Endodermal cell (in vitro differentiated cells): ENCODE data around the gene OR8B12. TPM values are rescaled to one million over a fixed set of nuclear protein-coding genes. Genes with fewer than 3 reads are reported as not detected.

Experiments used
- DNase-seq: peaks from one replicate; pipeline ENCODE4 v3.0.0-alpha.2; 2017
- H3K27ac ChIP-seq: 2 replicates; pipeline ENCODE4 v1.5.1; 2013; ENCODE audit warnings: mild to moderate bottlenecking, low read depth, low read length, moderate library complexity
- H3K27me3 ChIP-seq: 2 replicates; pipeline ENCODE4 v1.6.1; 2013; ENCODE audit warnings: mild to moderate bottlenecking, low read length, moderate library complexity; ENCODE audit not compliant: insufficient read depth, control insufficient read depth, poor library complexity, severe bottlenecking
- H3K36me3 ChIP-seq: 2 replicates; pipeline ENCODE4 v1.7.0; 2013; ENCODE audit warnings: mild to moderate bottlenecking, low read length, moderate library complexity; ENCODE audit not compliant: control insufficient read depth, insufficient read depth
- H3K4me1 ChIP-seq: one replicate; pipeline ENCODE4 v1.7.0; 2013; ENCODE audit warnings: low read length; ENCODE audit not compliant: control insufficient read depth, insufficient read depth
- H3K4me3 ChIP-seq: 2 replicates; pipeline ENCODE4 v1.5.1; 2013; ENCODE audit warnings: mild to moderate bottlenecking, low read length, moderate library complexity
- H3K9ac ChIP-seq: 2 replicates; pipeline ENCODE4 v1.6.1; 2013; ENCODE audit warnings: mild to moderate bottlenecking, low read length, moderate library complexity; ENCODE audit not compliant: poor library complexity, severe bottlenecking; ENCODE audit errors: extremely low read depth
- H3K9me3 ChIP-seq: 2 replicates; pipeline ENCODE4 v1.6.1; 2013; ENCODE audit warnings: mild to moderate bottlenecking, low read length, moderate library complexity; ENCODE audit not compliant: control insufficient read depth
- H3K27ac Mint-ChIP-seq: 2 replicates; pipeline ENCODE4 v1.8.0; 2020; ENCODE audit warnings: mixed read lengths
- H3K27me3 Mint-ChIP-seq: 2 replicates; pipeline ENCODE4 v1.8.0; 2021; ENCODE audit warnings: mild to moderate bottlenecking, mixed read lengths; ENCODE audit not compliant: insufficient read depth
- H3K36me3 Mint-ChIP-seq: 2 replicates; pipeline ENCODE4 v1.8.0; 2020; ENCODE audit warnings: low read depth, mixed read lengths
- H3K4me1 Mint-ChIP-seq: 2 replicates; pipeline ENCODE4 v1.8.0; 2020; ENCODE audit warnings: mixed read lengths
- H3K4me3 Mint-ChIP-seq: 2 replicates; pipeline ENCODE4 v1.8.0; 2020; ENCODE audit warnings: mild to moderate bottlenecking, moderate library complexity, mixed read lengths
- H3K9me3 Mint-ChIP-seq: 2 replicates; pipeline ENCODE4 v1.8.0; 2020; ENCODE audit warnings: mild to moderate bottlenecking, mixed read lengths
- WGBS, 2 experiments: methylation state at CpG; one replicate each; pipeline versions ENCODE4 v1.1.5 to v1.1.7; 2013; ENCODE audit warnings: missing lambda C conversion rate in 2 of 2, mixed read lengths in 1 of 2; ENCODE audit not compliant: insufficient coverage in 1 of 2, insufficient read length in 1 of 2; 5-methylcytosine and 5-hydroxymethylcytosine counted together
- total RNA-seq, 2 donors: library from RNA; stranded (reverse); fragmentation: NEBNext Ultra II Directional in 1 of 2; extraction: Animal tissue kit (Norgen Biotek cat#: 25700) in 1 of 2; gene quantifications; 2 replicates in 1 of 2; 3 replicates in 1 of 2; pipeline ENCODE4 v1.2.1, GENCODE V29; 2021
- TF ChIP-seq, protein P1 (sequence below): fragments of 200-600 bp; sonication (generic); conservative IDR thresholded peaks from 2 replicates; pipeline ENCODE4 v1.5.0; 2021; ENCODE audit warnings: antibody characterized with exemption, mild to moderate bottlenecking

Gene OR8B12
- total RNA-seq, 2 donors from 2014 or later: not detected

DNA sequence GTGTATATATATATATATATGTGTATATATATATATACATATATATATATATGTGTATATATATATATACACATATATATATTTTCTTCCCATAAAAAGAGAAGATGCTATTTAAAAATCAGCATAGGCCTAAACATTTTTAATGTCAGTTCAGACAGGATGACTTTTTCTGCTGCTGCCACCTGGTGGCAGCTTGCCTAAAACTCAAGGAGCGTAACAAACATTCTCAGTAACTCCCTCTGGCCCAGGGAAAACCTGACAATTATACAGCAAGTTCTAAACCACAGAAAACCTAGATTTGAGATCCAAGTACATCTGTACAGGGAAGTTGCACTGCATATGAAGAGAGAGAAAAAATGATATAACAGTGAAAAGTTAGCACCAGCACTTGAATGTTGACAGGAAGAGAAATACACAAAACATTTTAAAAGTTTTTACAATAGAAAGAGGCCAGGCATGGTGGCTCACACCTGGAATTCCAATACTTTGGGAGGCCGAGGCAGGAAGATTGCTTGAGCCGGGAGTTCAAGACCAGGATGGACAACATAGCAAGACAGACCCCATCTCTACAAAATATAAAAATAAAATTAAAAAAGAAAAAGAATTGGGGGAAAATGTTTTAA is 42.9 kb upstream of the OR8B12 start:
- Histone ChIP-seq H3K27me3 (no peaks in the 10 kb centered on the region), H3K4me3 (no peak overlapping the region)

DNA sequence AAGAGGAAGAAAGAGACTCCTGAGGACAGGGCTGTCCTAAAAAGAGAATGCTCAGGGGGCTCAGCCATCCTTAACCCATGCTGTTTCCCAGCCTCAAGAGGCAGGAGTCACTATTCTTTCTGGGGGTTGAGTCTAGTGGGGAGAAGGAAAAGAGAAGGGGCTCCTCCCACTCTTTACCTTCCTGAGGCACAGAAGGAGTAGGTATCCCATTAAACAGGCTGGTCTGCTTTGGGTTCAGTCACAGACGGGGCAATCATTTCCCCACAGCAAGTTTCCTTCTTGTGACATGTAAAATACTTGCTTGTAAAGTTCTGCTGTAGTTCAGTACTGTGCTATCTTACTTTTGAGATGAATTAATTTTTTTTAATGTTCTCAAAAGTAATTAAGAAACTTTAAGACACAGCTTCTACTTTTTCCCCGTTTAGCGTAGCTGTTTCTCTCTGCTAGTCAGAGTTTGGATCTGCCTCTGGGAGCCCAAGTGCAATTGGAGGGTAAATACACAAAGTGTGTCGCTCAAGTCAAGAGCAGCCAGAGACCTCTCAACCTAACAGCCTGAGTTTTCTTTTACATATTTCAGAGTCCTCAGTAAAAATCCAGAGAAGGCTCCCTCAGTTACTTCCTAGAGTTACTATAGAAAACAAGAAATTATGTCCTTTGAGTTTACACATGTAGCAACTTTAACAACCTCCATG is 41.4 kb upstream of the OR8B12 start:
- H3K9me3 ChIP-seq: no peaks in the 10 kb centered on the region
- H3K27ac ChIP-seq: no peak overlapping the region
- TF ChIP-seq, protein P1, sequence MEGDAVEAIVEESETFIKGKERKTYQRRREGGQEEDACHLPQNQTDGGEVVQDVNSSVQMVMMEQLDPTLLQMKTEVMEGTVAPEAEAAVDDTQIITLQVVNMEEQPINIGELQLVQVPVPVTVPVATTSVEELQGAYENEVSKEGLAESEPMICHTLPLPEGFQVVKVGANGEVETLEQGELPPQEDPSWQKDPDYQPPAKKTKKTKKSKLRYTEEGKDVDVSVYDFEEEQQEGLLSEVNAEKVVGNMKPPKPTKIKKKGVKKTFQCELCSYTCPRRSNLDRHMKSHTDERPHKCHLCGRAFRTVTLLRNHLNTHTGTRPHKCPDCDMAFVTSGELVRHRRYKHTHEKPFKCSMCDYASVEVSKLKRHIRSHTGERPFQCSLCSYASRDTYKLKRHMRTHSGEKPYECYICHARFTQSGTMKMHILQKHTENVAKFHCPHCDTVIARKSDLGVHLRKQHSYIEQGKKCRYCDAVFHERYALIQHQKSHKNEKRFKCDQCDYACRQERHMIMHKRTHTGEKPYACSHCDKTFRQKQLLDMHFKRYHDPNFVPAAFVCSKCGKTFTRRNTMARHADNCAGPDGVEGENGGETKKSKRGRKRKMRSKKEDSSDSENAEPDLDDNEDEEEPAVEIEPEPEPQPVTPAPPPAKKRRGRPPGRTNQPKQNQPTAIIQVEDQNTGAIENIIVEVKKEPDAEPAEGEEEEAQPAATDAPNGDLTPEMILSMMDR: no peak
- no peak for DNase-seq
- H3K4me3 Mint-ChIP-seq: no peak overlapping the region
- no peaks in the 10 kb centered on the region for H3K27me3 ChIP-seq
- no peaks in the 10 kb centered on the region for H3K36me3 ChIP-seq
- H3K4me1 ChIP-seq: peaks cover 27% of the 10 kb centered on the region
- H3K27ac Mint-ChIP-seq: no peak overlapping the region
- peak overlapping the region; percentile 58 for H3K4me3 ChIP-seq
- H3K9me3 Mint-ChIP-seq: no peaks in the 10 kb centered on the region
- H3K4me1 Mint-ChIP-seq: peaks cover 31% of the 10 kb centered on the region
- no peak overlapping the region for H3K9ac ChIP-seq
- WGBS, 2 experiments: 71 to 88% methylated on average over 1 to 4 of the region's 4 CpGs
- no peaks in the 10 kb centered on the region for H3K27me3 Mint-ChIP-seq
- no peaks in the 10 kb centered on the region for H3K36me3 Mint-ChIP-seq

More for the DNA sequence above, 42.9 kb upstream of the OR8B12 start:
- 58% methylated on average over 3 of the region's 3 CpGs; no CpG with 5 or more reads in 1 of the 2 experiments for WGBS, 2 experiments
- no peaks in the 10 kb centered on the region for H3K36me3 Mint-ChIP-seq
- H3K36me3 ChIP-seq: no peaks in the 10 kb centered on the region
- H3K4me1 ChIP-seq: peaks cover 27% of the 10 kb centered on the region
- H3K9ac ChIP-seq: no peak overlapping the region
- H3K27ac ChIP-seq: no peak overlapping the region
- no peaks in the 10 kb centered on the region for H3K9me3 ChIP-seq
- no peak overlapping the region for H3K4me3 Mint-ChIP-seq
- TF ChIP-seq, protein P1: peak; percentile 82
- no peaks in the 10 kb centered on the region for H3K27me3 Mint-ChIP-seq
- peaks cover 28% of the 10 kb centered on the region for H3K4me1 Mint-ChIP-seq
- no peaks in the 10 kb centered on the region for H3K9me3 Mint-ChIP-seq
- H3K27ac Mint-ChIP-seq: no peak overlapping the region
- peak; percentile 84 for DNase-seq

DNA sequence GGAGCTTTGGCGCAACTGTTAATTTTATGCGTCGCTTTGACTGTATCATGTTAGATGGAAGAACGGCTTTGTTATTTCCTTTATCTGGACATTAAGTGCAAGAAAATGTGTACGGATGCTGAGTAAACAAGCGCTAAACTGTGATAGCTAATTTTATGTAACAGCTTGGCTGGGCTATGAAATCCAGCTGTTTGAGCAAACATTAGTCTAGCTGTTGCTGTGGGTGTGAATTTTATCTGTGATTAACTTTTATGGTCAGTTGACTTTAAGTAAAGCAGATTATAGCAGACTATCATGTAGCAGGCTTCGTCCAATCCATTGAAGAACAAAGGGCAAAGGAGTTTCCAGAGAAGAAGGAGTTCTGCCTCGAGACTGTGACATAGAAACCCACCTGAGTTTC is 40.3 kb upstream of the OR8B12 start:
- Histone ChIP-seq H3K36me3 (no peaks in the 10 kb centered on the region), H3K9me3 (no peaks in the 10 kb centered on the region), H3K4me3 (peak overlapping the region; percentile 21), H3K4me1 (peaks cover 29% of the 10 kb centered on the region), H3K9ac (no peak overlapping the region), H3K27ac (no peak overlapping the region), H3K27me3 (no peaks in the 10 kb centered on the region)
- H3K9me3 Mint-ChIP-seq: no peaks in the 10 kb centered on the region
- no peak overlapping the region for H3K4me3 Mint-ChIP-seq
- DNase-seq: no peak
- H3K36me3 Mint-ChIP-seq: no peaks in the 10 kb centered on the region
- TF ChIP-seq, protein P1: no peak
- H3K27me3 Mint-ChIP-seq: no peaks in the 10 kb centered on the region
- peaks cover 42% of the 10 kb centered on the region for H3K4me1 Mint-ChIP-seq
- H3K27ac Mint-ChIP-seq: no peak overlapping the region
- 82 to 87% methylated on average over 8 of the region's 8 CpGs for WGBS, 2 experiments
